KMS-11 (cell line): ENCODE data around the gene TRPM8.
A peak's percentile ranks its signal among the peaks of the same experiment; 100 is the strongest.
"Not testable (repeated sequence)": the region's sequence is repeated elsewhere in the genome, so short reads cannot be mapped to it uniquely, and the experiment has no call there.

ENCODE experiments used
- H2AFZ ChIP-seq: fragments of 200-600 bp; sonication (generic); 2 replicates; pipeline ENCODE4 v1.6.1; 2016; ENCODE audit warnings: antibody characterized with exemption, mixed run types, low read depth
- H3K27ac ChIP-seq: fragments of 200-600 bp; sonication (generic); 2 replicates; pipeline ENCODE4 v1.6.1; 2016; ENCODE audit warnings: mild to moderate bottlenecking, mixed run types
- H3K27me3 ChIP-seq: fragments of 200-600 bp; sonication (generic); 2 replicates; pipeline ENCODE4 v1.6.1; 2017; ENCODE audit warnings: mild to moderate bottlenecking, low read depth, mixed run types, moderate library complexity; ENCODE audit not compliant: insufficient read depth
- H3K36me3 ChIP-seq: fragments of 200-600 bp; sonication (generic); 2 replicates; pipeline ENCODE4 v1.6.1; 2017; ENCODE audit warnings: mild to moderate bottlenecking, mixed run types; ENCODE audit not compliant: insufficient read depth
- H3K4me1 ChIP-seq: fragments of 200-600 bp; sonication (generic); 2 replicates; pipeline ENCODE4 v1.6.1; 2016; ENCODE audit warnings: mild to moderate bottlenecking, low read depth, mixed run types; ENCODE audit not compliant: poor library complexity, severe bottlenecking
- H3K4me2 ChIP-seq: fragments of 200-600 bp; sonication (generic); 2 replicates; pipeline ENCODE4 v1.7.0; 2016; ENCODE audit warnings: mild to moderate bottlenecking, mixed run types
- H3K4me3 ChIP-seq: fragments of 200-600 bp; sonication (generic); IDR thresholded peaks from 2 replicates; pipeline ENCODE4 v1.6.1; 2017; ENCODE audit warnings: low read depth, low read length, mixed read lengths; ENCODE audit not compliant: insufficient read depth
- H3K79me2 ChIP-seq: fragments of 200-600 bp; sonication (generic); 2 replicates; pipeline ENCODE4 v1.6.1; 2016; ENCODE audit warnings: low read depth, mixed run types; ENCODE audit not compliant: insufficient read depth
- H3K9ac ChIP-seq: fragments of 200-600 bp; sonication (generic); 2 replicates; pipeline ENCODE4 v1.6.1; 2016; ENCODE audit warnings: mild to moderate bottlenecking, mixed run types
- H4K20me1 ChIP-seq: fragments of 200-600 bp; sonication (generic); 2 replicates; pipeline ENCODE4 v1.6.1; 2016; ENCODE audit warnings: mild to moderate bottlenecking, mixed run types; ENCODE audit not compliant: insufficient read depth
- CTCF ChIP-seq: fragments of 200-600 bp; sonication (generic); conservative IDR thresholded peaks from 2 replicates; pipeline ENCODE4 v1.6.1; 2017; ENCODE audit warnings: low read depth, mild to moderate bottlenecking, antibody characterized with exemption, low read length, moderate library complexity, mixed read lengths

TRPM8 gene

GRCh38 chr2:233917116-233917515, at the start of gene TRPM8:
Gene TRPM8, plus strand, starts transcription at chr2:233917373. Its CDS starts 9,165 bp downstream, at chr2:233926538.
- Histone ChIP-seq H2AFZ (no peak within 1 kb of the TSS), H4K20me1 (no peaks in the 10 kb centered on the region), H3K27me3 (no peaks in the 10 kb centered on the region), H3K9ac (no peak within 1 kb of the TSS), H3K27ac (no peak within 1 kb of the TSS), H3K79me2 (no peaks in the 10 kb centered on the region), H3K4me3 (no peak within 1 kb of the TSS), H3K4me2 (no peak within 1 kb of the TSS), H3K36me3 (no peaks in the 10 kb centered on the region), H3K4me1 (no peaks in the 10 kb centered on the region)
- no peak for TF ChIP-seq CTCF

- Histone ChIP-seq H3K4me3 (peak within 1 kb of the TSS; percentile 79), H3K4me1 (no peaks in the 10 kb centered on the region), H3K27me3 (no peaks in the 10 kb centered on the region), H3K27ac (peak within 1 kb of the TSS; percentile 34; the same call in 1 of the 2 replicates), H3K79me2 (no peaks in the 10 kb centered on the region), H2AFZ (peak within 1 kb of the TSS; percentile 72), H3K36me3 (no peaks in the 10 kb centered on the region), H3K4me2 (peak within 1 kb of the TSS; percentile 87), H3K9ac (peak within 1 kb of the TSS; percentile 47; the same call in 1 of the 2 replicates), H4K20me1 (no peaks in the 10 kb centered on the region)
- TF ChIP-seq CTCF, result no peak
Measured at GRCh38 chr2:233867993-233868532, 49.1 kb upstream of the TRPM8 start, which contains the start of gene MSL3B. Gene MSL3B, minus strand, starts transcription at chr2:233868386.

- Histone ChIP-seq H2AFZ (no peak overlapping the region), H3K27me3 (no peaks in the 10 kb centered on the region), H3K79me2 (no peaks in the 10 kb centered on the region), H4K20me1 (no peaks in the 10 kb centered on the region), H3K4me3 (no peak overlapping the region), H3K4me1 (no peaks in the 10 kb centered on the region), H3K36me3 (no peaks in the 10 kb centered on the region), H3K9ac (no peak overlapping the region), H3K4me2 (no peak overlapping the region), H3K27ac (no peak overlapping the region)
- TF ChIP-seq CTCF, result no peak
Measured at GRCh38 chr2:233871432-233871831, 45.7 kb upstream of the TRPM8 start.

- not testable (repeated sequence) for H3K4me1 ChIP-seq, H3K9ac ChIP-seq, H3K4me2 ChIP-seq, H3K27ac ChIP-seq, H3K36me3 ChIP-seq, H2AFZ ChIP-seq, H3K79me2 ChIP-seq, H4K20me1 ChIP-seq, H3K27me3 ChIP-seq, H3K4me3 ChIP-seq
Measured at GRCh38 chr2:233872125-233872524, 45.0 kb upstream of the TRPM8 start.

- Histone ChIP-seq H2AFZ (no peak overlapping the region), H3K4me2 (no peak overlapping the region), H3K4me1 (no peaks in the 10 kb centered on the region), H3K36me3 (no peaks in the 10 kb centered on the region), H3K27ac (no peak overlapping the region), H3K27me3 (no peaks in the 10 kb centered on the region), H3K9ac (no peak overlapping the region), H4K20me1 (no peaks in the 10 kb centered on the region), H3K79me2 (no peaks in the 10 kb centered on the region), H3K4me3 (no peak overlapping the region)
- no peak for TF ChIP-seq CTCF
Measured at GRCh38 chr2:233882353-233882752, 34.8 kb upstream of the TRPM8 start.
